Bronchial epithelial cell (primary cell): ENCODE measurements around the gene ATE1. TPM values are rescaled to one million over a fixed set of nuclear protein-coding genes. Genes with fewer than 3 reads are reported as not detected.

Experiments used
- DNase-seq: peaks from one replicate; pipeline ENCODE4 v3.0.0-alpha.2; 2010; ENCODE audit warnings: low read depth
- FAIRE-seq: peaks from 2 replicates; lab custom pipeline; 2011; peaks lifted over from hg19 to GRCh38; lab: Jason Lieb, UNC
- H3K27me3 ChIP-seq: 2 replicates; pipeline ENCODE4 v1.5.1; 2011; ENCODE audit warnings: low read length; ENCODE audit not compliant: control insufficient read depth, insufficient read depth
- H3K36me3 ChIP-seq: 2 replicates; pipeline ENCODE4 v1.5.1; 2011; ENCODE audit warnings: low read length; ENCODE audit not compliant: control insufficient read depth, insufficient read depth
- H3K4me3 ChIP-seq: 2 replicates; pipeline ENCODE4 v1.5.1; 2011; ENCODE audit warnings: mild to moderate bottlenecking, low read depth, low read length, control low read depth
- total RNA-seq: library from RNA; depleted of rRNA; stranded (reverse); fragments of >200 nt; gene quantifications from 2 replicates; pipeline ENCODE4 v1.2.1, GENCODE V29; 2014
- TF ChIP-seq, protein P1 (sequence below): IDR thresholded peaks from 2 replicates; pipeline ENCODE4 v1.5.1; 2011; ENCODE audit warnings: mild to moderate bottlenecking, moderate library complexity, low read length, control low read depth, inconsistent platforms; ENCODE audit not compliant: insufficient read depth, severe bottlenecking

Gene ATE1
- total RNA-seq, 1 donor from 2014 or later = 17.9 TPM

DNA sequence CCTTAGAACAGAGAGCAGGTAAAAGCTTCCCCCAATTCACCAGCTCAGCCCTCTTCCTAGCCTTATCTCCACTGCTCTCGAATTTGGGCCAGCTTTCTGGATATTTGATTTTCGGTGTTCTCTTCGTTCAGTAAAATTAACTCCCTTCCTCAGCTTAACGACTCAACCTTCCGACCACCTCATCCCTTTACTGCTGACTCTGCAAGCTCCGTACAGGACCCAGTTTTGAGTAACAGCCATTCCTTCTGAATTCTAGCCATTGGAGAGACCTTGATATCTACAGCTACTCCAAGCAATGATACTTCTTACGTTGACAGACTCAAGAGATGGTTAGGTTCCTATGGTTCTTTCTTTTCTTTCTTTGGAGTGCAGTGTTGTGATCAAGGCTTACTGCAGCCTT is 65.8 kb downstream of the ATE1 start:
- no peak for FAIRE-seq
- H3K27me3 ChIP-seq = no peaks in the 10 kb centered on the region
- no peak for DNase-seq
- TF ChIP-seq, protein P1, sequence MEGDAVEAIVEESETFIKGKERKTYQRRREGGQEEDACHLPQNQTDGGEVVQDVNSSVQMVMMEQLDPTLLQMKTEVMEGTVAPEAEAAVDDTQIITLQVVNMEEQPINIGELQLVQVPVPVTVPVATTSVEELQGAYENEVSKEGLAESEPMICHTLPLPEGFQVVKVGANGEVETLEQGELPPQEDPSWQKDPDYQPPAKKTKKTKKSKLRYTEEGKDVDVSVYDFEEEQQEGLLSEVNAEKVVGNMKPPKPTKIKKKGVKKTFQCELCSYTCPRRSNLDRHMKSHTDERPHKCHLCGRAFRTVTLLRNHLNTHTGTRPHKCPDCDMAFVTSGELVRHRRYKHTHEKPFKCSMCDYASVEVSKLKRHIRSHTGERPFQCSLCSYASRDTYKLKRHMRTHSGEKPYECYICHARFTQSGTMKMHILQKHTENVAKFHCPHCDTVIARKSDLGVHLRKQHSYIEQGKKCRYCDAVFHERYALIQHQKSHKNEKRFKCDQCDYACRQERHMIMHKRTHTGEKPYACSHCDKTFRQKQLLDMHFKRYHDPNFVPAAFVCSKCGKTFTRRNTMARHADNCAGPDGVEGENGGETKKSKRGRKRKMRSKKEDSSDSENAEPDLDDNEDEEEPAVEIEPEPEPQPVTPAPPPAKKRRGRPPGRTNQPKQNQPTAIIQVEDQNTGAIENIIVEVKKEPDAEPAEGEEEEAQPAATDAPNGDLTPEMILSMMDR = no peak
- H3K36me3 ChIP-seq = no peaks in the 10 kb centered on the region
- H3K4me3 ChIP-seq = no peak overlapping the region

DNA sequence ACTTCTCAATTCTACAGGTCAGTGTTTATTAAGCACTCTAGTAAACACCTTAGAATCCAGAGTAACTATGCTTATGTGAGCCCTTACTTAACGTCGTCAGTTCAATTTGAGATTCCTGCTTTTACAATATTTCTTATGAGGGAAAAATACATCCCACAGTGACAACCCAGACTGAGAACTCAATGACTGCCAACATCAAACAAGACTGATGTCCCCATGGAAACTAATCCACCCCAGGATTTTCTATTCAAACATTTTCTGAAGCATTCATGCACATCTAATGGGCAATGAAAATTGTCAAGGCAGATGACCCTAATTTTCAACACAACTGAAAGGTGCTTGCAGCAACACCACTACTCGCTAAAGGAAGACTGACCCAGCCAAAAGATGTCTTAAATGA is 67.0 kb downstream of the ATE1 start:
- Histone ChIP-seq H3K4me3 (no peak overlapping the region), H3K36me3 (no peaks in the 10 kb centered on the region), H3K27me3 (no peaks in the 10 kb centered on the region)
- DNase-seq (no peak), FAIRE-seq (no peak)
- TF ChIP-seq, protein P1 = no peak

DNA sequence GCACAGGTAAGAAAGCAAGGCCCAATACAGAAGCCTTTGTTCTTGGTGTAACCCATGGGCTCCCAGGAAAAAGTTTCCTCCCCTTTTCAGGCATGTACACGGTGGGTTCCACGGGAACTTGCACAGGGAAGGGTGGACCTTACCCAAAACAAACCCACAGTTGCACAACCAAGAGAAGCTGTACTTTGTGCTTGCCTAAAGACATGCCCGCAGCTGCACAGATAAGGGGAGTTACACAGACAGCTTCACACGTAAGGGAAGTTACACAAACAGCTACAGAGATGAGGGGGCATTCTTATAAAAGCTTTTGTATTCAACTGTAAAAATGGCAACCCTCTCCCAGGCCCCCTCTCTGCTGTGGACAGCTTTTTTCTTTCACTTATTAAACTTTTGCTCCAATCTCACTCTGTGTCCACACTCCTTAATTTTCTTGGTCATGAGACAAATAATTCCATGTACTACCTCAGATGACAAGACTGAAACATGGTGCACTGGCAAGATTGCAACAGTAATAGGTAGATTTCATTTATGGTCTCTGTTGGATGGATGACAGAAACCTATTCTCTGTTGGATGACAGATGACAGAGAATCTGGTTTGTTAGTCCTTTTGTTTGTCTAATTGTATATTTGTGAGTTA is 72.9 kb downstream of the ATE1 start:
- H3K36me3 ChIP-seq = no peaks in the 10 kb centered on the region
- no peak for FAIRE-seq
- no peak overlapping the region for H3K4me3 ChIP-seq
- no peaks in the 10 kb centered on the region for H3K27me3 ChIP-seq
- no peak for DNase-seq
- TF ChIP-seq, protein P1 = no peak

DNA sequence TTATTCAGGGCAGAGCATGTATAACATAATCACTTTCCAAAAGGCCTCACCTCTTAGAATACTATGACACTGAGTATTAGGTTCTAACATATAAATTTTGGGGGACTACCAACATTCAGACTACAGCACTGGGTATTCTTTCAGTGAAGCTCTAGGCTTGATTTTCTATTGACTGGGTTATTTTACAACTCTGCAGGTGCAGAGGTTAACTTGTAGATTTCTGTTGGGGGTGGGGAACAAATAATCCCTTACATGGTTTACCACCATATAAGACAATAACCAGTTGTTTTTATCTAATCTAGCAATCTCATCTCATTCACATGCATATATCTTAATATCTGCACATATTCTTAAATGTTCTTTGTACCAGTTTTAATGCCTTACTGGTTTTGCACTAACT is 73.9 kb downstream of the ATE1 start:
- no peak for DNase-seq
- Histone ChIP-seq H3K27me3 (no peaks in the 10 kb centered on the region), H3K36me3 (no peaks in the 10 kb centered on the region), H3K4me3 (no peak overlapping the region)
- FAIRE-seq = no peak
- TF ChIP-seq, protein P1 = no peak

DNA sequence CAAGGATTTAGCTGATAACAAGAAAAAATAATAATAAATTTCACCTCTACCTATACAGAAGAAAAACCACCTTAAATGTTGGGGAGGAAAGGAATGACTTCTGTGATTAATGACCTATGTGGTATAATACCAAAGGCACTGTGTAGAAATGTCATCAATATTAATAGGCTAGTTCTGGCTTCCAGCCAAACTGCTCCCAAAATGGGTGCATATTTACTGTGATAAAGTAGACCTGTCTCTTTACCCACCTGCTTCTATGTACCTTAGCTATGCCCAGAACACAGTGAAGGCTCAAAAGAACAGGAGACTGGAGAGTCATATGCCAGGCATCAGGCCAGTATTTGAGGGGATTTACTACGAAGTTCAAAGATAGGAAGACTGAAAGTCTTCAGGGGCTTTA is 76.0 kb downstream of the ATE1 start:
- no peak overlapping the region for H3K4me3 ChIP-seq
- H3K36me3 ChIP-seq = no peaks in the 10 kb centered on the region
- TF ChIP-seq, protein P1 = no peak
- DNase-seq (no peak), FAIRE-seq (no peak)
- H3K27me3 ChIP-seq = no peaks in the 10 kb centered on the region

DNA sequence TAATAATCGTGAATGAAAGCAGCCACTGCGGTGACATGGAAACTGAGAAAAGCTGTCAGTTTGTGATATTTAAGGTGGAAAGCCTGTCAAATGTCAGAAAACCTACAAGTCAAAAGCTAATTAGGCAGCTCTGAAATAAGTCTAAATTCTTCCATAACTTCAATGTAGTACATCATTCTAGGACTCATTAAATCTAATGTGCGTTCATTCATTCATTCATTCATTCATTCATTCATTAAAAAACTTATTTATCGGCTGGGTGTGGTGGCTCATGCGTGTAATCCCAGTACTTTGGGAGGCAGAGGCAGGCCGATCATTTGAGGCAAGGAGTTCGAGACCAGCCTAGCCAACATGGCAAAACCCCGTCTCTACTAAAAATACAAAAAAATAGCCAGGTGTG is 79.7 kb downstream of the ATE1 start:
- Histone ChIP-seq H3K27me3 (no peaks in the 10 kb centered on the region), H3K36me3 (no peaks in the 10 kb centered on the region), H3K4me3 (no peak overlapping the region)
- TF ChIP-seq, protein P1 = no peak
- DNase-seq (no peak), FAIRE-seq (no peak)
